K562 treated with DMSO at 1 percent for 4 hours (cell line): ENCODE data around the gene LTB4R2. TPM values are rescaled to one million over a fixed set of nuclear protein-coding genes. Genes with fewer than 3 reads are reported as not detected.

ENCODE experiments used
- total RNA-seq: library from RNA; unstranded; fragments of 300-600 nt; gene quantifications from 2 replicates; pipeline ENCODE4 v1.2.3, GENCODE V29; 2022; ENCODE audit not compliant: insufficient read depth

Gene LTB4R2
- total RNA-seq: 2.2 and 6.4 TPM in 2 replicates

GRCh38 chr14:24309538-24310264, at the start of gene LTB4R2:
TSS of gene LTB4R2 (plus strand) at chr14:24310140. CDS start at chr14:24310665, 525 bp downstream.

GRCh38 chr14:24262821-24263733, 46.9 kb upstream of the LTB4R2 start, which contains the start of gene TGM1:
TSS of gene TGM1 (minus strand) at chr14:24263177. CDS start at chr14:24262352, 825 bp downstream.

GRCh38 chr14:24271134-24271833, 38.7 kb upstream of the LTB4R2 start, which contains the start of gene RABGGTA:
TSS of gene RABGGTA (minus strand) at chr14:24271597. CDS start at chr14:24271115, 482 bp downstream.

GRCh38 chr14:24299255-24300191, 10.4 kb upstream of the LTB4R2 start, which contains the start of the genes DHRS1 and NOP9:
TSS of gene DHRS1 (minus strand) at chr14:24299780. CDS start at chr14:24299106, 674 bp downstream.
TSS of gene NOP9 (plus strand) at chr14:24299850. CDS start at chr14:24299955, 105 bp downstream.

GRCh38 chr14:24307575-24308341, 2.2 kb upstream of the LTB4R2 start, which contains the start of gene CIDEB:
TSS of gene CIDEB (minus strand) at chr14:24307977. CDS start at chr14:24307858, 119 bp downstream.

GRCh38 chr14:24310646-24311604, 985 bp downstream of the LTB4R2 start, which contains the start of gene LTB4R:
TSS of gene LTB4R (plus strand) at chr14:24311502. CDS start at chr14:24315652, 4,150 bp downstream.

GRCh38 chr14:24334431-24335291, 24.7 kb downstream of the LTB4R2 start, which contains the start of gene ADCY4:
TSS of gene ADCY4 (minus strand) at chr14:24335071. CDS start at chr14:24334652, 419 bp downstream.

GRCh38 chr14:24339284-24340151, 29.6 kb downstream of the LTB4R2 start, which contains the start of gene RIPK3:
TSS of gene RIPK3 (minus strand) at chr14:24339991. CDS start at chr14:24339826, 165 bp downstream.

Other genes with a start within 250 kb of the LTB4R2 start
- not detected in 2 replicates for gene CPNE6, start 238.6 kb upstream of the LTB4R2 start, total RNA-seq
- gene PCK2, start 215.8 kb upstream of the LTB4R2 start, total RNA-seq: 99.4 and 112 TPM in 2 replicates
- 31.4 and 39.2 TPM in 2 replicates for gene DCAF11, start 195.4 kb upstream of the LTB4R2 start, total RNA-seq
- gene NRL, start 195.2 kb upstream of the LTB4R2 start, total RNA-seq: 3.2 and 4.1 TPM in 2 replicates
- gene FITM1, start 179.5 kb upstream of the LTB4R2 start, total RNA-seq: not detected in 2 replicates
- gene PSME1, start 173.9 kb upstream of the LTB4R2 start, total RNA-seq: 171 and 172 TPM in 2 replicates
- 29.6 and 36.4 TPM in 2 replicates for gene EMC9, start 168.5 kb upstream of the LTB4R2 start, total RNA-seq
- gene PSME2, start 163.5 kb upstream of the LTB4R2 start, total RNA-seq: 160 and 167 TPM in 2 replicates
- gene RNF31, start 162.6 kb upstream of the LTB4R2 start, total RNA-seq: 17.0 and 21.3 TPM in 2 replicates
- gene IRF9, start 148.9 kb upstream of the LTB4R2 start, total RNA-seq: 9.3 and 20.9 TPM in 2 replicates
- 5.1 and 7.1 TPM in 2 replicates for gene REC8, start 138.1 kb upstream of the LTB4R2 start, total RNA-seq
- gene IPO4, start 121.3 kb upstream of the LTB4R2 start, total RNA-seq: 23.4 and 27.8 TPM in 2 replicates
- 16.4 and 22.0 TPM in 2 replicates for gene TM9SF1, start 114.7 kb upstream of the LTB4R2 start, total RNA-seq
- gene TSSK4, start 104.4 kb upstream of the LTB4R2 start, total RNA-seq: 1.1 and 2.2 TPM in 2 replicates
- gene CHMP4A, start 96.7 kb upstream of the LTB4R2 start, total RNA-seq: 57.8 and 78.5 TPM in 2 replicates
- 7.5 and 10.8 TPM in 2 replicates for gene MDP1, start 94.1 kb upstream of the LTB4R2 start, total RNA-seq
- gene NEDD8, start 77.8 kb upstream of the LTB4R2 start, total RNA-seq: 140 and 150 TPM in 2 replicates
- gene GMPR2, start 77.2 kb upstream of the LTB4R2 start, total RNA-seq: 55.3 and 68.0 TPM in 2 replicates
- gene TINF2, start 67.5 kb upstream of the LTB4R2 start, total RNA-seq: 15.0 and 16.1 TPM in 2 replicates
- 0.88 and 1.5 TPM in 2 replicates for gene TGM1, start 47.0 kb upstream of the LTB4R2 start, total RNA-seq
- gene RABGGTA, start 38.5 kb upstream of the LTB4R2 start, total RNA-seq: 15.3 and 18.0 TPM in 2 replicates
- gene DHRS1, start 10.4 kb upstream of the LTB4R2 start, total RNA-seq: 22.2 and 26.0 TPM in 2 replicates
- gene NOP9, start 10.3 kb upstream of the LTB4R2 start, total RNA-seq: 4.7 and 6.1 TPM in 2 replicates
- not detected in 2 replicates for gene CIDEB, start 2.2 kb upstream of the LTB4R2 start, total RNA-seq
- gene LTB4R, start 1.4 kb downstream of the LTB4R2 start, total RNA-seq: 4.0 and 5.3 TPM in 2 replicates
- 0.59 TPM in 1 of 2 replicates, not detected in the other for gene ADCY4, start 24.9 kb downstream of the LTB4R2 start, total RNA-seq
- gene RIPK3, start 29.9 kb downstream of the LTB4R2 start, total RNA-seq: not detected in 2 replicates
- gene NFATC4, start 58.0 kb downstream of the LTB4R2 start, total RNA-seq: 2.9 and 5.1 TPM in 2 replicates
- gene NYNRIN, start 88.9 kb downstream of the LTB4R2 start, total RNA-seq: 0.94 and 1.3 TPM in 2 replicates
- 0.71 TPM in 1 of 2 replicates, not detected in the other for gene CBLN3, start 119.5 kb downstream of the LTB4R2 start, total RNA-seq
- 24.9 and 30.8 TPM in 2 replicates for gene KHNYN, start 119.8 kb downstream of the LTB4R2 start, total RNA-seq
- gene SDR39U1, start 132.6 kb downstream of the LTB4R2 start, total RNA-seq: 51.9 and 69.4 TPM in 2 replicates
- not detected in 2 replicates for gene CMA1, start 198.1 kb downstream of the LTB4R2 start, total RNA-seq